ENCODE measurements around the gene D2HGDH. TPM values are rescaled to one million over a fixed set of nuclear protein-coding genes. Genes with fewer than 3 reads are reported as not detected.

Gene D2HGDH
- total and polyA plus RNA-seq, 12 donors = 7.6 to 24.7 (median 19.1) TPM

- peaks cover 3 to 27% (median 19%) of the 10 kb centered on the region in 9 donors for H3K4me1 ChIP-seq
- no peaks in the 10 kb centered on the region for H3K27me3 ChIP-seq
- no peak for ATAC-seq
- 3 to 4% methylated on average over 17 of the region's 17 CpGs for WGBS, 2 donors
- peak in 5 of 9 donors; percentile 33 to 60 (median 56) for TF ChIP-seq CTCF (IDR thresholded peaks at IDR 0.05)
- H3K36me3 ChIP-seq = peaks cover 0 to 23% (median 6%) of the 10 kb centered on the region in 9 donors
- H3K9me3 ChIP-seq = peaks cover 0 to 2% (median 0%) of the 10 kb centered on the region in 11 donors
- intact Hi-C loops (cut with DNase I) = loop anchor here in 2 of 10 donors (2.0 to 5.0 kb wide), 2 partner anchors 14 to 176 kb away; partner anchors contain the start of gene DTYMK (in 1 of the 2)
- H3K4me3 ChIP-seq = peak overlapping the region; percentile 40 to 94 (median 81)
- peak overlapping the region in 9 of 10 donors; percentile 85 to 95 (median 90) for H3K27ac ChIP-seq
- DNase-seq = no peak
These were observed 33.4 kb upstream of the D2HGDH start for GRCh38 chr2:241701149-241701398.

GRCh38 chr2:241701399-241702154 lies 32.9 kb upstream of the D2HGDH start, which contains the start of gene ING5:
Gene ING5 (plus strand): TSS chr2:241702039. CDS start chr2:241702066, 27 bp downstream.
- intact Hi-C loops (cut with DNase I) = loop anchor here in 3 of 10 donors (1.0 to 5.0 kb wide), 3 partner anchors 15 to 176 kb away; partner anchors contain the start of genes D2HGDH (in 1 of the 3) and DTYMK (in 1 of the 3)
- no peaks in the 10 kb centered on the region for H3K27me3 ChIP-seq
- peak within 1 kb of the TSS; percentile 64 to 94 (median 81) for H3K4me3 ChIP-seq
- 0 to 1% methylated on average over 25 to 96 of the region's 96 CpGs for WGBS, 2 donors
- peaks cover 3 to 27% (median 19%) of the 10 kb centered on the region in 9 donors for H3K4me1 ChIP-seq
- ATAC-seq (peak; percentile 83 to 91 (median 87)), DNase-seq (peak; percentile 95 to 98)
- peaks cover 0 to 28% (median 11%) of the 10 kb centered on the region in 9 donors for H3K36me3 ChIP-seq
- H3K9me3 ChIP-seq = peaks cover 0 to 7% (median 0%) of the 10 kb centered on the region in 11 donors
- H3K27ac ChIP-seq = peak within 1 kb of the TSS; percentile 85 to 95 (median 89)
- peak in 3 of 9 donors; percentile 1 to 29 (median 28) for TF ChIP-seq CTCF (IDR thresholded peaks at IDR 0.05)

GRCh38 chr2:241702155-241703031 lies 32.0 kb upstream of the D2HGDH start:
- intact Hi-C loops (cut with DNase I) = loop anchor here in 2 of 10 donors (1.0 to 5.0 kb wide), 2 partner anchors 32 to 175 kb away; partner anchors contain the start of gene D2HGDH (in 1 of the 2)
- DNase-seq (peak; percentile 76 to 88), ATAC-seq (peak; percentile 89 to 94 (median 92))
- WGBS, 2 donors = 0 to 1% methylated on average over 55 to 88 of the region's 98 CpGs
- TF ChIP-seq CTCF (IDR thresholded peaks at IDR 0.05) = peak in 7 of 9 donors; percentile 31 to 68 (median 42)
- Histone ChIP-seq H3K27ac (peak overlapping the region; percentile 85 to 95 (median 89)), H3K9me3 (peaks cover 0 to 11% (median 0%) of the 10 kb centered on the region in 11 donors), H3K4me3 (peak overlapping the region; percentile 64 to 94 (median 81)), H3K27me3 (no peaks in the 10 kb centered on the region), H3K36me3 (peaks cover 0 to 36% (median 19%) of the 10 kb centered on the region in 9 donors), H3K4me1 (peaks cover 3 to 27% (median 19%) of the 10 kb centered on the region in 9 donors)

All from heart right ventricle (tissue), 16 donors.